Suprapubic skin (tissue), 4 donors: ENCODE data around the gene ROBO2. TPM values are rescaled to one million over a fixed set of nuclear protein-coding genes. Genes with fewer than 3 reads are reported as not detected.

Experiments used
- DNase-seq, 2 donors: peaks; one replicate each; pipeline ENCODE4 v3.0.0-alpha.2; 2019; ENCODE audit warnings: low spot score in 2 of 2
- H3K27ac ChIP-seq: fragments of 200-600 bp; sonication (generic); one replicate; pipeline ENCODE4 v1.5.1; 2019
- H3K27me3 ChIP-seq: fragments of 200-600 bp; sonication (generic); one replicate; pipeline ENCODE4 v1.5.1; 2019
- H3K36me3 ChIP-seq: fragments of 200-600 bp; sonication (generic); one replicate; pipeline ENCODE4 v1.5.1; 2019
- H3K4me1 ChIP-seq: fragments of 200-600 bp; sonication (generic); one replicate; pipeline ENCODE4 v1.5.1; 2019
- H3K4me3 ChIP-seq: fragments of 200-600 bp; sonication (generic); one replicate; pipeline ENCODE4 v1.5.1; 2019; ENCODE audit warnings: mild to moderate bottlenecking
- H3K9me3 ChIP-seq: fragments of 200-600 bp; sonication (generic); one replicate; pipeline ENCODE4 v1.5.1; 2019
- CTCF ChIP-seq, 2 donors: fragments of 200-600 bp in 1 of 2; fragments of 450-650 bp in 1 of 2; sonication (generic) in 1 of 2; IDR thresholded peaks; one replicate each; pipeline ENCODE4 v1.5.1; 2016 to 2019; ENCODE audit warnings: antibody characterized with exemption in 2 of 2, mild to moderate bottlenecking in 1 of 2, moderate library complexity in 1 of 2
- EP300 ChIP-seq: sonication (generic); formaldehyde crosslinking; IDR thresholded peaks from one replicate; pipeline ENCODE4 v1.6.1; 2017; ENCODE audit warnings: antibody characterized with exemption
- POLR2A ChIP-seq, 2 donors: fragments of 450-650 bp; IDR thresholded peaks; one replicate each; pipeline ENCODE4 v1.6.1; 2017; ENCODE audit warnings: antibody characterized with exemption in 2 of 2, mild to moderate bottlenecking in 2 of 2, moderate library complexity in 2 of 2
- POLR2AphosphoS5 ChIP-seq, 3 donors: sonication (generic); formaldehyde crosslinking; IDR thresholded peaks; one replicate each; pipeline ENCODE4 v1.6.1; 2017; ENCODE audit warnings: antibody characterized with exemption in 3 of 3
- WGBS: methylation state at CpG from one replicate; pipeline ENCODE4 v1.1.5; 2018; 5-methylcytosine and 5-hydroxymethylcytosine counted together
- total RNA-seq, 4 donors: library from RNA; depleted of rRNA; stranded (reverse); fragments of >200 nt; gene quantifications; one replicate each; pipeline ENCODE4 v1.1.0, GENCODE V29; 2016

Gene ROBO2
- total RNA-seq, 4 donors from 2014 or later: 0.95 to 6.7 (median 2.2) TPM

DNA sequence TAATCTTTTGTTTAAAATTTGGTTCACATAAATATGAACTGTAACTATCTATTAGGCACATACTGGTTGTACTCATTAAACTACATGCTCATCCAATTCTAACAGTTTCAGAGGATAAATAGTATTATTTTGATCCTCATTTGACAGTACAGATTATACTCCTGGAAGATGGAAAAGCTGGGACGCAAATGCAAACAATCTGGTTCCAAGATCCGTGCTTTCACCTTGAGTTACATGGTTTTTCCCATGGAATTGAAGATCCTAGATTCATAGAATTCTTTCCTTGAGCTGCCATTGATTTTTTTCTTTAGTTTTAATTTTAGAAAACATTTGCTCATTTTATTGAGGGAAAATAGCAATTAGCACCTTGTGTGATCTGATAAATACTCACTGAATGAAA, 285.8 kb downstream of the ROBO2 start:
- no peak overlapping the region for H3K4me3 ChIP-seq
- WGBS: 93% methylated on average over 2 of the region's 2 CpGs
- H3K27me3 ChIP-seq: no peaks in the 10 kb centered on the region
- no peak for TF ChIP-seq CTCF (IDR thresholded peaks at IDR 0.05)
- no peak for TF ChIP-seq POLR2A (IDR thresholded peaks at IDR 0.05)
- no peak for TF ChIP-seq EP300
- no peak for TF ChIP-seq POLR2AphosphoS5 (IDR thresholded peaks at IDR 0.05)
- DNase-seq: no peak
- H3K27ac ChIP-seq: no peak overlapping the region
- no peaks in the 10 kb centered on the region for H3K36me3 ChIP-seq
- no peaks in the 10 kb centered on the region for H3K9me3 ChIP-seq
- peaks cover 6% of the 10 kb centered on the region for H3K4me1 ChIP-seq

- Histone ChIP-seq H3K9me3 (no peaks in the 10 kb centered on the region), H3K27me3 (no peaks in the 10 kb centered on the region), H3K4me3 (no peak overlapping the region), H3K36me3 (no peaks in the 10 kb centered on the region), H3K27ac (no peak overlapping the region), H3K4me1 (peaks cover 6% of the 10 kb centered on the region)
- 92% methylated on average over 5 of the region's 5 CpGs for WGBS
- no peak for TF ChIP-seq CTCF (IDR thresholded peaks at IDR 0.05)
- TF ChIP-seq POLR2A (IDR thresholded peaks at IDR 0.05): no peak
- no peak for TF ChIP-seq EP300
- no peak for TF ChIP-seq POLR2AphosphoS5 (IDR thresholded peaks at IDR 0.05)
- DNase-seq: no peak
Observed at GRCh38 chr3:77326586-77326985, 286.7 kb downstream of the ROBO2 start.

GRCh38 chr3:77328690-77329089, 288.8 kb downstream of the ROBO2 start:
- TF ChIP-seq CTCF (IDR thresholded peaks at IDR 0.05) (no peak), EP300 (no peak)
- no peaks in the 10 kb centered on the region for H3K9me3 ChIP-seq
- peaks cover 6% of the 10 kb centered on the region for H3K4me1 ChIP-seq
- no peaks in the 10 kb centered on the region for H3K27me3 ChIP-seq
- no peak for DNase-seq
- no peak overlapping the region for H3K4me3 ChIP-seq
- H3K36me3 ChIP-seq: no peaks in the 10 kb centered on the region
- 23% methylated on average over 1 of the region's 1 CpG for WGBS
- H3K27ac ChIP-seq: peak overlapping the region; percentile 76

- Histone ChIP-seq H3K27me3 (no peaks in the 10 kb centered on the region), H3K9me3 (no peaks in the 10 kb centered on the region), H3K36me3 (no peaks in the 10 kb centered on the region), H3K4me1 (peaks cover 6% of the 10 kb centered on the region), H3K27ac (peak overlapping the region; percentile 76), H3K4me3 (no peak overlapping the region)
- WGBS: 23% methylated on average over 4 of the region's 4 CpGs
- TF ChIP-seq POLR2A (IDR thresholded peaks at IDR 0.05) (no peak), CTCF (IDR thresholded peaks at IDR 0.05) (no peak), EP300 (no peak), POLR2AphosphoS5 (IDR thresholded peaks at IDR 0.05) (no peak)
- no peak for DNase-seq
Observed at GRCh38 chr3:77329116-77329515, 289.2 kb downstream of the ROBO2 start.

GRCh38 chr3:77338195-77338594, 298.3 kb downstream of the ROBO2 start:
- 86% methylated on average over 5 of the region's 5 CpGs for WGBS
- H3K9me3 ChIP-seq: no peaks in the 10 kb centered on the region
- H3K27me3 ChIP-seq: no peaks in the 10 kb centered on the region
- no peaks in the 10 kb centered on the region for H3K36me3 ChIP-seq
- DNase-seq: no peak
- no peak overlapping the region for H3K27ac ChIP-seq
- no peak overlapping the region for H3K4me3 ChIP-seq
- no peaks in the 10 kb centered on the region for H3K4me1 ChIP-seq
- no peak for TF ChIP-seq CTCF (IDR thresholded peaks at IDR 0.05)
- TF ChIP-seq POLR2A (IDR thresholded peaks at IDR 0.05): no peak
- TF ChIP-seq POLR2AphosphoS5 (IDR thresholded peaks at IDR 0.05): no peak
- no peak for TF ChIP-seq EP300
